Erythroblast (primary cell): Measurements from ENCODE around the gene DGKD.

Experiments
- DNase-seq, 2 experiments: peaks; one replicate each; lab custom pipeline; 2025; lab: John Stamatoyannopoulos, UW
- GATA1 ChIP-seq: IDR thresholded peaks from 2 replicates; pipeline ENCODE4 v1.6.1; 2011; ENCODE audit warnings: low read depth, mild to moderate bottlenecking, control low read depth, low read length, moderate library complexity
- POLR2A ChIP-seq: IDR thresholded peaks from 2 replicates; pipeline ENCODE4 v1.6.1; 2011; ENCODE audit warnings: mild to moderate bottlenecking, low read length

The DGKD gene

DNA sequence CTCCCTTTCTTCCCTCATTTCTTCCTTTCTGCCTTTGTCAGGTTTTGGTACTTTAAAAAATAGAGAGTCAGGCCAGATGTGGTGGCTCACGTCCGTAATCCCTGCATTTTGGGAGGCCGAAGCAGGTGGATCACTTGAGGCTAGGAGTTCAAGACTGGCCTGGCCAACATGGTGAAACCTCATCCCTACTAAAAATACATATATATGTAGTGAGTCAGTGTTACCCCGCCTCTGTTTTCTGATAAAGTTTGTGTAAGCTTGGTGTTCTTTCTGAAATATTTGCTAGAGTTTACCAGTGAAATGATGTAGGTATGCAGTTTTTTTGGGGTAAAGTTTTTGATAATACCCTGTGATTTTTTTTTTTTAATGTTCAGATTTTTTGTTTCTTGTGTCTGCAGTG lies 58.8 kb downstream of the DGKD start:
- TF ChIP-seq GATA1 = no peak
- no peak for TF ChIP-seq POLR2A
- peak in 1 of 2 experiments; percentile 8 for DNase-seq

DNA sequence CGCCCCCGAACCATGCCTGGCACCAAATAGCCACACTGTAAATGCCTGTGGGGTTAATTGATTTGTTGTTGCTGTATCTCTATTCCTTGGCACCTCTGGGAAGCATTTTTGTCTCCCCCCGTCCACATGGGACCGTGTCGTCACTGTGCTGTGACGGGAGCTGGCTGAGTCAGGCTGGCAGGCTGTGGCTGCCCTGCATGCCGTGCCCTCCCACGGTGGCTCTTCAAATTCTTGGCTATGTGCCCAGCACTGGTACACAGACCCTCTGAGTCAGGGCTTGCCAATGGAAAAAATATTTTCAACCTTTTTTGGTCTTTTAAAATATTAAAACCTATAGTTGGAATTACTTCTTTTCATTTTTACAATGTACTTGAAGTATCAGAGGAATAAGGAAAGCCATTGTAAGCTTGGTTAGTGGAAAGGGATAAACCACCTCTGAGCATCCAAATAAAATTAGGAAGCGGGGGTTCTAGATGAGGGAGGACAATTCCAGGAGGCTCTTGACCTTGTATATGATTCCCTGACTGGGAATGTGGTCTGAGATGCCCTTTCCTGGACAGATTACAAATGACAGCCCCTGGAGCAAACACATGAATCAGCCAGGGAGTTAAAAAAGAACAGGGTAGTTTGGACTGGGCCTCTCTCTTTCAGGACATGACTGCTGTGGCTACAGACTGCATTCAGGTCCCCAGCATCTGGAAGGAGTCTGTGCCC lies 59.4 kb downstream of the DGKD start:
- TF ChIP-seq GATA1 = no peak
- DNase-seq = peak in 1 of 2 experiments; percentile 8

DNA sequence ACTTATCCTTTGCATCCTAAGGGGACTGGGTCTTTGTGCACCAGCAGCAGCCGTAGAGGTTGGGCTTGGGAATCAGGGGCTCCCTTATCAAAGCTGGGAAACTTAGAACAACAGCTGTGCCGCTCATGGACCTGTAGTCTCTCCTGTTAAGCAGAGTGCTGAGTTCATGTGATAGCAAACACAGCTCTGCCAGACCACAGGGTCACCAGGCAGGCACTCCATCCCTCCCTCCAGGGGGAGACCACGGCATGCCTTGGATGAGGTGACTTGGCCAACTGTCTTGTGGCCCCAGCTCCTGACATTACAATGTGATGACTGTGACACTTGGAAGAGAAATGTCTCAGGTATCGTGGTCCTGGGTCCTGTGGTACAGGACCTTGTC lies 60.0 kb downstream of the DGKD start:
- TF ChIP-seq GATA1 (no peak), POLR2A (no peak)
- DNase-seq = no peak

DNA sequence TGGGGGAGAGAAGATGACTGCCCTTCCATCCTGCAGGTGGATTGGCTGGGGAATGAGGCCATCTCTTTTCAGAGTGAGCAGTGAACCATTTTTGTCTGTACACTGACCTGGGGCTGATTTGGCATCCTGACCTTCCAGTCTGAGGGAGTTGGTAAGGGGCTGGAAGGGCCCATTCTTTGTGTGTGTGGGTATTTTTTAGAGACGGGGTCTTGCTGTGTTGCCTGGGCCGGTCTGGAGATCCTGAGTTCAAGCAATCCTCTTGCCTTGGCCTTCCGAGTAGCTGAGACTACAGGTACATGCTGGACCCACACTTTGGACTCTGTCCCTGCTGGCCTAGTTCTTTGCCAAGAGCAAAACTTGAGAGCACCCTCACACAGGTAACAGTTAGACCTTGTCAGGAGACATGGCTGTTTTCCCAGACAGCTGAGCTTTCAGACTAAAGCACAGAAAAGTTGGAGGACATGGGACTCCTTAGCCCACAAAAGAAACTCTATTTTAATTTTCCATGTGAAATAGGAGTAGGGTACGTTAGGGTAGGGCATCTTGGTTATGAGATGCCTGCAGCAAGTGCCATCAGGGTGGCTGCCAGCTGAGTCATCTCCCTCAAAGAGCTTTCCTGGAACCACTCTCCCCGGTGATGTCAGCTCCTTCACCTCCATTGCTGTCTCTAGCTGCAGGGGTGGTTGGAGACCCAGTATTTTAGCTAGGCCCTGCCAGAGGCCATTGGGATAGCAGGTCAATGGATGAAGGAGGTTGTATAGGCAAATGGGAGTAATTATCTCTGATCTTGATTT lies 60.7 kb downstream of the DGKD start:
- no peak for TF ChIP-seq POLR2A
- TF ChIP-seq GATA1 = no peak
- peak in 1 of 2 experiments; percentile 22 for DNase-seq

DNA sequence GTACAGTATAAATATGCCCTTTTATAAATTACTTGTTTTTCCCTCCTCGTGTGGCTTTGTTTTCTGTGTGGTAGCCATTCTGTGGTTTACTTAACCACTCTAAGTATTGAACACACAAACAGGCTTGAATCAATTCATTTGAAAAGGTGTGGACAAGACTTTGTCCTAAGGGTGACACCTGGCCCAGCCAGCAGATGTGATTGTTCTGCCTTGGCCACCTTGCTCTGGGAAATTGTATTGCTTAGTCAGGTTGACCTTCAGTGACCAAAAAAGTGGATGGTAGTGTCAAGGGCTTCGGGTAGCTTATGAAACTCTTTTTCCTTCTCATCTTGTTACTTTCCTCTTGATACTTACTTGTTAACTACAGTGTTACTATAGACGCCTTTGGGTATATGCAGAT lies 61.9 kb downstream of the DGKD start:
- DNase-seq = no peak
- TF ChIP-seq POLR2A (no peak), GATA1 (no peak)

DNA sequence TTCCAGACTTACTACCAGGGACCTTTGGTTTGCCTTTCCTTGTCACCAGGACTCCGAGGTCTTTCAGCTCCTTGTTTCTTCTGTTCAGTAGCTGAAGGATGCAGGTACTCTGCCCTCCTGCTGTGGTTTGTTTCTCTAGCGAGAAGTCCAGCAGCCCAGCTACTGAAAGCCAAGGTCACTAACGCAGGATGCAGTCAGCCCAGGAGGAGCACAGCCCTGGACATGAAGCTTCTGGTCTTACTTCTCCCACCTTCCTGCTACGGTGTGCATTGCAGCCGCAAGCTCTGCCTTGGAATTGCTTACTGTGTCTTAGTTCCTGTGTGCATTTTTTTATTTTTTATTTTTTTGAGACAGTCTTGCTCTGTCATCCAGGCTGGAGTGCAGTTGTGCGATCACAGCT lies 62.4 kb downstream of the DGKD start:
- TF ChIP-seq GATA1 (no peak), POLR2A (no peak)
- no peak for DNase-seq

DNA sequence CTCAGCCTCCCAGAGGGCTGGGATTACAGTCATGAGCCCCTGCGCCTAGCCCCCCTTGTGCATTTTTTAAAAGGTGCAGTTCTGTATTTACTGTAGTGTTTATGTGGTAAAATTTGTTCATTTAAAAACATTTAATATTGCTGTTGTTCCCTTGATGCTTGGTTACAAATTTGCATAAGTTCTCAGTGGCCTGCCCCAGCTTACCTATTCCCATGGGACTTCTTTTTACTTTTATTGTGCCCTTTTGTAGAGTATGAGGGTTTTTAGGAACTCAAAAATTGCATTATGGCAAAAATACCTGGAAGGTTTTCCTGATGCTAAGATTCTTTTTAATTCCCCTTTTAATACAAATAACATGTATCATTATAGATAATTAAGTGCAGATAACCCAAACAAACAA lies 63.0 kb downstream of the DGKD start:
- no peak for TF ChIP-seq POLR2A
- no peak for TF ChIP-seq GATA1

DNA sequence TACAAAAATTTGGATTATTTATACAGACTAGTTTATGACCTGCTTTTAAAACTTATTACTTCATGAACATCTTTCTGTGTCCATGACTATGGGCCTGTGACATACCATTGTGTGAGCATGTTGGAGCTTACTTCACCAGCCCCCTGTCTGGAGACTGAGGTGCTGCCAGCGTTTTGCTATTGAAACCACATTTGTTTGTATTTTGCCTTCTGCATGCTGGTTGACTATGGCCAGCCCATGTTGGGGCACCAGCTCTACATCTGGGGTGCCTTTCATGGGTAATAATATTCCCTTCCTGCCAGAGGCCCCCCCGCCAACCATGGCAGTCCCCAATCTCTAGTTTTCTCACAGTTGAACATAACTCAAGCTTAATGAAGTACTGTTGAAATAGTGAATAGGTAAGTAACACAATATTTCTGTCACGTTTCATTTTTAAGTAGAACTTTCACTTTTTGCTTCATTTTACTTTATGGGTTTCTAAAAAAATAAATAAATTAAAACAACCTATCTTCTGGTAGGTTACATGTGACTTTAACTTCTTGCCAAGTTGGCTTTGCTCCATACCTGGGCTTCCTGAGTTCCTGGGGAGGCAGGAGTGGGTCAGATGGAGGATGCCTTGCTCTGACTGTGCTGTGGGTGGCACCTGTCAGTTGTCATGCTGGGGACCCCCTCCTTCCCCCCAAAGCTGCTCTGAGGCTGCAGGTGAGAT lies 63.9 kb downstream of the DGKD start:
- TF ChIP-seq POLR2A (no peak), GATA1 (no peak)
- no peak for DNase-seq

More for the DNA sequence above, 63.0 kb downstream of the DGKD start:
- no peak for DNase-seq

DNA sequence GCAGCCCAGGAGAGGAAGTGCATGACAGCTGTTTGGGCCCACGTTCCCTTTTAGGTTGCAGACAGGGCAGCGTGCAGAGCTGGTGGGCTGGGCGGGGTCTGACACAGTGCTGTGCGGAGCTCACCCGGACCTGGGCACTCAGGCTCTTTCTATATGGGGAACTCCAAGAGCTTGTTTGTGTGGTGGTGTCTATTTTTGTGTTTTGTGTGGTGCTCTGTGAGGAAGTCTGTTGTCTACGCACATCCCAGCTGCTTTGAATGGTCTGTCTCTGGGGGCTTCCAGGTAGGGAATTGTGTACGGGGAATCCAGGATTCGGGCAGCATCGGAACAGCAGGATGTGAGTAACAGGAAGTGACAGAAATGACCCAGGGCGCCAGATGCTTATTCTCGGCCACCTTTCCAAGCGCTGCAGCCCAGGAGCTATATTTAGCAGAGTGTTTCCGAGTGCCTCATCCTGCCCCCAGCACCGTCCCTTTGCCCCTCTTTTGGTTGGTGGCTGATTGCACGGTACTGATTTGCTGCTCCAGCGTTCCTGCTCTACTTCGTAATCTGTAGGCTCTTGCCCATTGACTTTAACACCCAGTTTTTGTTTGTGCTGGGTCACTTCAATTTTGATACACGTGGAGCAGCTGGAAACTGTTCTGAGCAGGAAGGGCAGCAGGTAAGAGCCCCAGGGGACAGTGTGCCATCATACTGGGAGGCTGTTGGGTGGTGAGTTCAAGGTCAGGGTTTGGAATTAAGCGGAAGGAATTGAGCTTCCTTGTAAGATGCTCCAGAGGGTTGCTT lies 64.7 kb downstream of the DGKD start:
- TF ChIP-seq POLR2A (no peak), GATA1 (no peak)
- DNase-seq = no peak

DNA sequence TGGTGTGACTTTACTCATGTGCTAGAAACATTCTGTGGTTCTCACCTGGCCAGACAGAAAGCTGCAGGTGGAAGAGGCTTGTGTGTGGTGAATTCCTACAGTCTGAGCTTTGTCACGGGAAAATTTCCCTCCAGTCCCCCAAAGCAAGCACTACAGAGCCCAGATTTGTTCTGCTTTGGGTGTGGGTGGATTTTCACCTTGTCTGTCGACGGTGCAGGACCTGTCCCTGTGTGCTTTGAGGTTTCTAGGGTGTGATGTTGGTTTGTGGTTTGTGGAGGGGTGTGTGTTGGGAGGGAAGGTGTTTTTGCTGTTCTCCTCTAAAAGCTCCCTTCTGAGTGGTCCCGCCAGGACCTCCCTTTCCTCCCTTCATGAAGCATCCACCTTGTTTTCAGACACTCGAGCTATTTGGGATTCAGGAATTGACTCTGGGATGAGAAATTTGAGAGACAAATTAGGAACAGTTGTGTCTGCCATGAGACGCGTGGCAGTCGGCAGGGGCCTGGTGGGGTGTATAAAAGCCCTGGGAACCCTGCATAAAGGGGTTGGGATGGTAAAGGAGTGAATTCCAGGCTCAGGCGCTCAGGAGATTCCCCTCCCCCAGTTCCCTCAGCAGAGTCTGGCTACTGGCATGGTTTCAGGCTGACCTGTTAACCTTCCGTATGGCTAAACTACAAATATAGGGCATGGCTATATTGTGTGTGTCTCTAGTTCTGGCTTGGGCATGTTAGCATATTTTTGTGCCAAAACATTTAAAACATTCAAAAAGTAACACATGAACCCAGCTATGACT lies 65.5 kb downstream of the DGKD start:
- TF ChIP-seq GATA1 = no peak
- no peak for DNase-seq

DNA sequence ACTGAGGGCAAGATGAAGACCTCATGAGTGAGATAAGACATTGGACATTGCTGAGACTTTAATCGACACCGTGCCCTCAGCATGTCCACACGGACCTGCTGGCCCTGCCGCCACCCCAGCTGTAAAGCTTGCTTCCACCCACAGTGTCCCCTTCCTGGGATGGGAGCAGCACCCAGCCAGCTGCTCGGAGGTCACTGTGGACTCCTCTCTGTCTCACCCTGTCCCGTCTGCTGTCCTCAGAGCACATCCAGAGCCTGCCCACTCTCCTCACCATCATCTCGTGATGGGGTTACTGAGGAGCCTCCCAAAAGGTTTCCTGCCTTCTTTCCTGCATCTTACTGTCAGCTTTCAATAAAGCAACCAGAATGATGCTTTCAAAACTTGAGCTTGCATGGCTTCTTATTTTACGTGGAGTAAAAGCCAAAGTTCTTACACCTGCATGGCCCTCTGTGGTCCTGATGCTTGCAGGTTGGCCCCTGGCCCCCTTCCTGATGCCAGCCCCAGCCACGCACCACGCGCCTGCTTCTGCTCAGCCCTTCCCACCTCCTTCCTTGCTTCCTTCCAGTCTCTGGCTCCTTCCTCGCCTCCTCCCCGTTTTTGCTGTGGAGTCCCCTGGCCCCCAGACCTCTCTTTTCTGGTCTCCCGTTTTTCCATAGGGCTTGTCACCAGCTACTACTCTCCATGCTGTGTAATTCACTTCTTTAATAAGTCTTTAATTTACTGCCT lies 67.0 kb downstream of the DGKD start:
- no peak for DNase-seq
- TF ChIP-seq POLR2A (no peak), GATA1 (no peak)

DNA sequence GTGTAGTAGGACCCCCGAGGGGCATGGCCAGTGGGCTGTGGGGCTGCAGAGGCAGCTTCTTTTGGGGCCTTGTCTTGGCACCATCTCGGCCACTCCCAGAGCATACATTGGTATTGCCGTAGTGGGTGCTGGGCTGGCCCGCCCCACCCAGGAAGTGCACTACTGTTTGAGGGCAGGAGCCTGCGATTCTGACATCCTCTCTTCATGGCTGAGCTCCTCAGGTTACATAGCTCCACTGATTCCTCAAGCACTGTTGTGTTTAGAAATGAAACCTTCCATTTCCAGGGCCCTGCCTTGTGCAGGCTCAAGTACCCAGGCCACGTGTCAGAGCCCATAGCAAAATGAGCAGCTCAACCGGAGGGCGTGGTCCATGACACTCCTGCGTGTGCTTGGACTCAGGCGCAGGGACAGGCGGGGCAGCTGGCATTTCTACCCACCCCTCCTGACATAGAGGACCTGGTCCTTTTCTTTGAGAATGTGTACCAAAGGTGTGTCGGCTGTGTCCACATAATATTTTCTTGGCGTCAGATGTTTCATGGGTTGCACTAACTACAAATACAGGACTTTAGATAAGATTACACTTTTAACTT lies 67.9 kb downstream of the DGKD start:
- DNase-seq = no peak

More for the DNA sequence above, 67.9 kb downstream of the DGKD start:
- no peak for TF ChIP-seq POLR2A
- TF ChIP-seq GATA1 = no peak
